ENCODE results near the gene C20orf96.

- no peak for TF ChIP-seq CTCF (IDR thresholded peaks at IDR 0.05; ENCODE audit: poor library complexity, severe bottlenecking)
- TF ChIP-seq EZH2 (IDR thresholded peaks at IDR 0.05; ENCODE audit: borderline replicate concordance, insufficient read depth, low read length, poor library complexity, severe bottlenecking), result no peak
Measured at GRCh38 chr20:301886-302848, 11.6 kb upstream of the C20orf96 start.

Data from neural cell (in vitro differentiated cells).